Measurements from ENCODE around the gene WNT10A. TPM values are rescaled to one million over a fixed set of nuclear protein-coding genes. Genes with fewer than 3 reads are reported as not detected.

WNT10A gene
- total RNA-seq, 2 experiments from 2014 or later, result 4.8 to 6.6 TPM

GRCh38 chr2:218887079-218887478 lies 6.4 kb downstream of the WNT10A start:
- Histone ChIP-seq H3K27ac (ENCODE audit: low read depth in 1 of 2, low read length in 2 of 2) (no peak overlapping the region), H3K4me1 (ENCODE audit: insufficient read depth, low read length) (peaks cover 42% of the 10 kb centered on the region), H3K9me3 (ENCODE audit: control insufficient read depth in 1 of 2, insufficient read depth in 1 of 2, low read length in 2 of 2) (peaks cover 0 to 7% of the 10 kb centered on the region in 2 experiments), H3K4me3 (ENCODE audit: low read length) (no peak overlapping the region), H3K36me3 (ENCODE audit: insufficient read depth, low read length) (no peaks in the 10 kb centered on the region), H3K27me3 (ENCODE audit: control insufficient read depth in 1 of 2, insufficient read depth in 2 of 2, low read length in 2 of 2) (no peaks in the 10 kb centered on the region)
- ChIA-PET CTCF (interaction anchor here (1.2 to 3.8 kb wide), 5 partner anchors 10 to 177 kb away, joined by 3 to 21 read pairs (median 4); no protein-coding TSS in a partner anchor), POLR2A (interaction anchor here (0.6 to 19.6 kb wide), 2 partner anchors 9 to 666 kb away, joined by 3 to 455 read pairs; no protein-coding TSS in a partner anchor)
- no peaks in the 10 kb centered on the region for H3K36me3 Mint-ChIP-seq (ENCODE audit: low read depth)
- H3K27ac Mint-ChIP-seq, result peak overlapping the region; percentile 32
- intact Hi-C loops (cut with DNase I, micrococcal nuclease), result no loop called here
- no peaks in the 10 kb centered on the region for H3K27me3 Mint-ChIP-seq
- no peaks in the 10 kb centered on the region for H3K9me3 Mint-ChIP-seq
- H3K4me1 Mint-ChIP-seq (ENCODE audit: low read depth), result peaks cover 35% of the 10 kb centered on the region
- no peak for ATAC-seq (ENCODE audit: poor library complexity)
- TF ChIP-seq, protein P1, sequence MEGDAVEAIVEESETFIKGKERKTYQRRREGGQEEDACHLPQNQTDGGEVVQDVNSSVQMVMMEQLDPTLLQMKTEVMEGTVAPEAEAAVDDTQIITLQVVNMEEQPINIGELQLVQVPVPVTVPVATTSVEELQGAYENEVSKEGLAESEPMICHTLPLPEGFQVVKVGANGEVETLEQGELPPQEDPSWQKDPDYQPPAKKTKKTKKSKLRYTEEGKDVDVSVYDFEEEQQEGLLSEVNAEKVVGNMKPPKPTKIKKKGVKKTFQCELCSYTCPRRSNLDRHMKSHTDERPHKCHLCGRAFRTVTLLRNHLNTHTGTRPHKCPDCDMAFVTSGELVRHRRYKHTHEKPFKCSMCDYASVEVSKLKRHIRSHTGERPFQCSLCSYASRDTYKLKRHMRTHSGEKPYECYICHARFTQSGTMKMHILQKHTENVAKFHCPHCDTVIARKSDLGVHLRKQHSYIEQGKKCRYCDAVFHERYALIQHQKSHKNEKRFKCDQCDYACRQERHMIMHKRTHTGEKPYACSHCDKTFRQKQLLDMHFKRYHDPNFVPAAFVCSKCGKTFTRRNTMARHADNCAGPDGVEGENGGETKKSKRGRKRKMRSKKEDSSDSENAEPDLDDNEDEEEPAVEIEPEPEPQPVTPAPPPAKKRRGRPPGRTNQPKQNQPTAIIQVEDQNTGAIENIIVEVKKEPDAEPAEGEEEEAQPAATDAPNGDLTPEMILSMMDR (IDR thresholded peaks at IDR 0.05), result no peak
- H3K4me3 Mint-ChIP-seq, result no peak overlapping the region
- no peak for DNase-seq

- Histone ChIP-seq H3K36me3 (ENCODE audit: insufficient read depth, low read length) (no peaks in the 10 kb centered on the region), H3K9me3 (ENCODE audit: control insufficient read depth in 1 of 2, insufficient read depth in 1 of 2, low read length in 2 of 2) (peaks cover 0 to 7% of the 10 kb centered on the region in 2 experiments), H3K4me3 (ENCODE audit: low read length) (no peak overlapping the region), H3K27me3 (ENCODE audit: control insufficient read depth in 1 of 2, insufficient read depth in 2 of 2, low read length in 2 of 2) (no peaks in the 10 kb centered on the region), H3K4me1 (ENCODE audit: insufficient read depth, low read length) (peaks cover 40% of the 10 kb centered on the region), H3K27ac (ENCODE audit: low read depth in 1 of 2, low read length in 2 of 2) (no peak overlapping the region)
- TF ChIP-seq, protein P1 (IDR thresholded peaks at IDR 0.05), result no peak
- ATAC-seq (ENCODE audit: poor library complexity) (no peak), DNase-seq (peak in 1 of 14 experiments; percentile 27)
- intact Hi-C loops (cut with DNase I, micrococcal nuclease), result no loop called here
- CTCF ChIA-PET, result interaction anchor here (2.8 to 3.8 kb wide), 2 partner anchors 10 to 11 kb away, joined by 18 to 21 read pairs; no protein-coding TSS in a partner anchor
- POLR2A ChIA-PET, result interaction anchor here (19.6 kb wide), 1 partner anchor 7 kb away, joined by 455 read pairs; no protein-coding TSS in a partner anchor
- peaks cover 31% of the 10 kb centered on the region for H3K4me1 Mint-ChIP-seq (ENCODE audit: low read depth)
- H3K9me3 Mint-ChIP-seq, result no peaks in the 10 kb centered on the region
- H3K4me3 Mint-ChIP-seq, result no peak overlapping the region
- no peaks in the 10 kb centered on the region for H3K27me3 Mint-ChIP-seq
- H3K27ac Mint-ChIP-seq, result peak overlapping the region; percentile 32
- no peaks in the 10 kb centered on the region for H3K36me3 Mint-ChIP-seq (ENCODE audit: low read depth)
These were observed 7.7 kb downstream of the WNT10A start for GRCh38 chr2:218888341-218888740.

GRCh38 chr2:218889937-218890336 lies 9.3 kb downstream of the WNT10A start:
- ATAC-seq (ENCODE audit: poor library complexity) (no peak), DNase-seq (no peak)
- Mint-ChIP-seq H3K27ac (peak overlapping the region; percentile 45), H3K4me1 (ENCODE audit: low read depth) (peaks cover 37% of the 10 kb centered on the region), H3K27me3 (no peaks in the 10 kb centered on the region), H3K36me3 (ENCODE audit: low read depth) (no peaks in the 10 kb centered on the region), H3K4me3 (no peak overlapping the region), H3K9me3 (no peaks in the 10 kb centered on the region)
- H3K27ac ChIP-seq (ENCODE audit: low read depth in 1 of 2, low read length in 2 of 2), result no peak overlapping the region
- H3K27me3 ChIP-seq (ENCODE audit: control insufficient read depth in 1 of 2, insufficient read depth in 2 of 2, low read length in 2 of 2), result no peaks in the 10 kb centered on the region
- H3K9me3 ChIP-seq (ENCODE audit: control insufficient read depth in 1 of 2, insufficient read depth in 1 of 2, low read length in 2 of 2), result peaks cover 0 to 7% of the 10 kb centered on the region in 2 experiments
- TF ChIP-seq, protein P1 (IDR thresholded peaks at IDR 0.05), result no peak
- peaks cover 42% of the 10 kb centered on the region for H3K4me1 ChIP-seq (ENCODE audit: insufficient read depth, low read length)
- CTCF ChIA-PET, result interaction anchor here (3.8 kb wide), 1 partner anchor 13 kb away, joined by 18 read pairs; no protein-coding TSS in a partner anchor
- intact Hi-C loops (cut with DNase I, micrococcal nuclease), result loop anchor here in 1 of 2 experiments (5.0 kb wide), 2 partner anchors 178 to 493 kb away; partner anchors contain the start of genes CTDSP1 and TTLL4
- POLR2A ChIA-PET, result no interaction called here
- H3K4me3 ChIP-seq (ENCODE audit: low read length), result no peak overlapping the region
- H3K36me3 ChIP-seq (ENCODE audit: insufficient read depth, low read length), result peaks cover 3% of the 10 kb centered on the region
